Brain microvascular endothelial cell (primary cell): ENCODE measurements around the gene NRXN3.

Experiments used
- DNase-seq: peaks from one replicate; pipeline ENCODE4 v3.0.0-alpha.2; 2020
- H3K27ac ChIP-seq: fragments of 250-450 bp; sonication (Bioruptor Pico); 2 replicates; pipeline ENCODE4 v1.5.1; 2020; ENCODE audit warnings: mild to moderate bottlenecking, moderate library complexity
- H3K27me3 ChIP-seq: fragments of 250-450 bp; sonication (Bioruptor Pico); replicated peaks from 2 replicates; pipeline ENCODE4 v1.5.1; 2020; ENCODE audit warnings: mild to moderate bottlenecking
- H3K36me3 ChIP-seq: fragments of 250-450 bp; sonication (Bioruptor Pico); replicated peaks from 2 replicates; pipeline ENCODE4 v1.5.1; 2020; ENCODE audit warnings: mild to moderate bottlenecking
- H3K4me3 ChIP-seq: 2 replicates; pipeline ENCODE4 v1.5.1; 2011; ENCODE audit warnings: low read depth, mild to moderate bottlenecking, control low read depth, low read length, moderate library complexity
- CTCF ChIP-seq: IDR thresholded peaks from 2 replicates; pipeline ENCODE4 v1.5.1; 2011; ENCODE audit warnings: low read depth, mild to moderate bottlenecking, moderate library complexity, low read length, control low read depth, inconsistent platforms; ENCODE audit errors: missing control alignments
- in situ Hi-C: cut with HindIII; loops from 2 replicates; pipeline ENCODE4 v1.10.0; 2017; ENCODE audit warnings: low sequenced_read_pairs, low pct_ligation_motif_present

The NRXN3 gene

DNA sequence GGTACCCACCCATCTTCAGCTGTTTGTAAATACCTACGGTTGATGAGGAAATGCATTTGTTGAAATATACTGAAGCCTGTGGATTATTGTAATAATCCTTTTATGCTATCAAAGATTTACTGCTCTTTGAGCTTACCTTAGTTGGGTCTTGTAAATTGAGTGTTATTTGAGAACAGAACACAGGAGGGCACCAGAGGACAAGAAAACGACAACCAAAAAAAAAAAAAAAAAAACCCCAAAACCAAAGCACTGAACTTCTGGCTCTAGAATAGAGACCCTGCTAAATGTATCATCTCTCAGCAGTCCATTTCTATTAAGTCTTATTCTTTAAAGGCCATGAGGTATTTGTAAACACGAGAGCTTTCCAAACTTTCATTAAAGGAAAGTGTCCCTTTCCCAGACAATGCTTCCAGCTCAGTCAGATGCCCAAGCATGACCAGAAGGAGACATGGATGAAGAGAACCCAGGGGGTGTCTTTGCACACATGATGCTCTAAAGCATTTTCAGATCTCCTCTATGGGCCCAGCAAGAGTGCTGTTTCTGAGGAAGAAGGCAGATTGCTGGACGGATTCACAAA is 763.9 kb downstream of the NRXN3 start:
- no peak for DNase-seq
- TF ChIP-seq CTCF = peak; percentile 34
- H3K36me3 ChIP-seq = no peaks in the 10 kb centered on the region
- H3K27ac ChIP-seq = no peak overlapping the region
- H3K4me3 ChIP-seq = no peak overlapping the region
- in situ Hi-C loops = no loop called here
- no peaks in the 10 kb centered on the region for H3K27me3 ChIP-seq

- Histone ChIP-seq H3K27me3 (no peaks in the 10 kb centered on the region), H3K27ac (no peak overlapping the region), H3K4me3 (no peak overlapping the region), H3K36me3 (no peaks in the 10 kb centered on the region)
- in situ Hi-C loops = no loop called here
- no peak for DNase-seq
- TF ChIP-seq CTCF = no peak
Measured at GRCh38 chr14:78946949-78947348, 776.8 kb downstream of the NRXN3 start.

- Histone ChIP-seq H3K36me3 (no peaks in the 10 kb centered on the region), H3K27me3 (no peaks in the 10 kb centered on the region), H3K4me3 (no peak overlapping the region), H3K27ac (no peak overlapping the region)
- TF ChIP-seq CTCF = no peak
- in situ Hi-C loops = no loop called here
- DNase-seq = no peak
Measured at GRCh38 chr14:78947681-78948080, 777.5 kb downstream of the NRXN3 start.

DNA sequence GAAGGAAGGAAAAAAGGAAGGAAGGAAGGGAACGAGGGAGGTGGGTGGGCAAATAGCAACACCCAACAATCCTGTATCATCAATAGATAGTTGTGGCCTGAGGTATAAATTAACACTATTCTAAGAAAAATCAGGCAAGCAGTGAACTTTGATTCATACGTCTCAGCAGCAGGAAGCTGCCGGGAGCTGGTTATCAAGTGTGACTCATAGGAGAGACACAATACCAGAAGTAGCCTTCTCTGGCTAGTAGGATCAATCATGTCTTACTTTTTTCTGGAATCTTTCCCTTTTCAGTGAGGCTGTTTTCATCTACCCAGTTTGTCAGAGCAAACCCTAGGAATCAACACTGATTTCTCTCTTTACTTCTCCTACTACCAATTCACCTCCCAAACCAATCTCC is 780.5 kb downstream of the NRXN3 start:
- in situ Hi-C loops = no loop called here
- no peaks in the 10 kb centered on the region for H3K36me3 ChIP-seq
- no peak for TF ChIP-seq CTCF
- H3K27ac ChIP-seq = peak overlapping the region; percentile 16
- DNase-seq = peak; percentile 72
- no peaks in the 10 kb centered on the region for H3K27me3 ChIP-seq
- no peak overlapping the region for H3K4me3 ChIP-seq

DNA sequence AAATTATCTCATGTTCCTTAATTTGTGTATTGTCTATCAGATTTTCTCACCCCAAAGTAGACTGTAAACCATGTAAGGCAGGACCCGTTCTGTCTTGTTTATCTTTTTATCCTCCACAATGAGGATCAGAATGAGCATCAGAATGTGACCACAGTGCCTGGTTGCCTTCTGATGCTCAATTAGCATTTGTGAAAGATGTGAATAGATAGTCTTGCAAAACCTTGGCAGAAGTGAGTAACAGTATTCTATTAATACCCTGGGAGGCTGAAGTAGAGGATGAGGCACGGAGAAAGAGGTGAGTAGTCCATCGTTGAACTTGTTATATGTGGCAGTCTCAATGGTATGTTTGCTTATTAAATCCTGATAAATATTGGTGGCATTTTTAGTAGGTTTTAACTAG is 781.4 kb downstream of the NRXN3 start:
- no peaks in the 10 kb centered on the region for H3K27me3 ChIP-seq
- no peaks in the 10 kb centered on the region for H3K36me3 ChIP-seq
- DNase-seq = no peak
- H3K4me3 ChIP-seq = no peak overlapping the region
- TF ChIP-seq CTCF = no peak
- no peak overlapping the region for H3K27ac ChIP-seq
- in situ Hi-C loops = no loop called here

- peak; percentile 83 for DNase-seq
- H3K27me3 ChIP-seq = no peaks in the 10 kb centered on the region
- no peak overlapping the region for H3K4me3 ChIP-seq
- TF ChIP-seq CTCF = peak; percentile 92
- in situ Hi-C loops = no loop called here
- H3K27ac ChIP-seq = peak overlapping the region; percentile 36
- no peaks in the 10 kb centered on the region for H3K36me3 ChIP-seq
Measured at GRCh38 chr14:78959674-78960264, 789.6 kb downstream of the NRXN3 start.
